DMS153 treated with DMSO at 0.1 percent for 48 hours (cell line): ENCODE measurements around the gene PKP4.
"Not testable (repeated sequence)": the region's sequence is repeated elsewhere in the genome, so short reads cannot be mapped to it uniquely, and the experiment has no call there.

Experiments used
- DNase-seq: peaks from one replicate; lab custom pipeline; 2025; ENCODE audit not compliant: unreplicated experiment; lab: John Stamatoyannopoulos, UW

PKP4 gene

DNA sequence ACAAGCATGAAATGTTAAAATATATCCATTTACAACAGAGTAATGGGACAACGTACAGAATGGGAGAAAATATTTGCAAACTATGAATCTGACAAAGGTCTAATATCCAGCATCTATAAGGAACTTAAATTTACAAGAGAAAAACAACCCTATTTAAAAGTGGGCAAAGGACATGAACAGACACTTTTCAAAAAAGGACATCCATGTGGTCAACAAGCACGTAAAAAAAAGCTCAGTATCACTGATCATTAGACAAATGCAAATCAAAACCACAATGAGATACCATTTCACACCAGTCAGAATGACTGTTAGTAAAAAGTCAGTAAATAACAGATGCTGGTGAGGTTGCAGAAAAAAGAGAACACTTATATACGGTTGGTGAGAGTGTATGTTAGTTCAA is 16.1 kb downstream of the PKP4 start:
- DNase-seq, result not testable (repeated sequence)

DNA sequence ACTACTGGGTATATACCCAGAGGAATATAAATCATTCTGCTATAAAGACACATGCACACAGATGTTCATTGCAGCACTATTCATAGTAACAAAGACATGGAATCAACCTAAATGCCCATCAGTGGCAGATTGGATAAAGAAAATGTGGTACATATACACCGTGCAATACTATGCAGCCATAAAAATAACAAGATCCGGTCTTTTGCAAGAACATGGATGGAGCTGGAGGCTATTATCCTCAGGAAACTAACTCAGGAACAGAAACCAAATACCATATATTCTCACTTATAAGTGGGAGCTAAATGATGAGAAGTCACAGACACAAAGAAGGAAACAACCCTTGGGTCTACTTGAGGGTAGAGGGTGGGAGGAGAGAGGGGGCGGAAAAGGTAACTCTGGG is 16.5 kb downstream of the PKP4 start:
- DNase-seq, result not testable (repeated sequence)

DNA sequence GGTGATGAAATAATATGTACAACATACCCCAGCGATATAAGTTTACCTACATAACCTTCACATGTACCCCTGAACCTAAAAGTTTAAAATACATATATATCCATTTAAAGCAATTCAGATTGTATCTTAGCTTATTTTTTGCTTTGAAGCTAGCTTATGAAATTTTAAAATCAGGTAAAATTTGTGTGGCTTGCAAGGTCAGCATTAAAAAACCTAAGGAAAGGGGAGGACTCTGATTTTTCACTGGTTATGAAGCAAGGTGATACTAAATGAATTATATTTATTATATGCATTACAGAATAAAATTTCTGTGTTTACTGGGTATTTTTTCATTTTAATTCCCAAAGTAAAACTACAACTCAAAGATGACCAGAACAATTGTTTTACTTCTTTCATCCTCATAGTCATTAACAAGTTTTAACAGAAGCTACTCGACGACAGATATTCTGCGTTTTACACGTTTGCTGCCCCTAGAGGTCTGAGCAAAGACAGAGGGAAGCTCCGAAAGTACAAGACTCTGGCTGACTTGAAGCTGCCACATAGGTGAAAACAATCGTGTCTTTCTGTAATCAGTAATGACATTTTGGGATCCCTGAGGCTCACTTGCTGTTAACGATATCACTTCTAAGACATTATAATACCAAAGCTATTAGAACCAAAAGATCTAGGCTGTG is 17.1 kb downstream of the PKP4 start:
- no peak for DNase-seq

DNA sequence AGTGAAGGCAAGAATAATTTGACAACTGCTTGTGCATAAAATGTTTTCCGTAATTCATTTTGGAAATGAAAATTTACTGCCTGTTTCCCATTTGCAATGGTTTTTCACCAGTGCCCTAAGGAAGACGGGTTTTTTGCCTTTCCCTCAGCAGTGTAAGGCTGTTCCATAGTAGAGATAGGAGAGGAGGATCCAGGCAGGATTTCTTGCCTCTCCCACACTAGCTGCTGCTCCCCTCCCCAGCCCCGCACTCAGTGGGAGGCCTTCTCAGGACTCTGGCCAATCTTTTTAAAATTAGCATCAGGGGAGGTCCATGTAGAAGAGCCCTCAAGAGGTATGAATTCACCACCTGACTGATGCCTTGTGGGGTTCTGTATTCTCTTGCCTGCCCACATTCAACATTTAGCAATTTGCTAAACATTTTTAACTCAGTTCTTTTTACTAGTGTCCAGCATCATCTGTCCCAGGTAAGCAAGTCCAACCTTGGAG is 17.8 kb downstream of the PKP4 start:
- DNase-seq, result not testable (repeated sequence)

DNA sequence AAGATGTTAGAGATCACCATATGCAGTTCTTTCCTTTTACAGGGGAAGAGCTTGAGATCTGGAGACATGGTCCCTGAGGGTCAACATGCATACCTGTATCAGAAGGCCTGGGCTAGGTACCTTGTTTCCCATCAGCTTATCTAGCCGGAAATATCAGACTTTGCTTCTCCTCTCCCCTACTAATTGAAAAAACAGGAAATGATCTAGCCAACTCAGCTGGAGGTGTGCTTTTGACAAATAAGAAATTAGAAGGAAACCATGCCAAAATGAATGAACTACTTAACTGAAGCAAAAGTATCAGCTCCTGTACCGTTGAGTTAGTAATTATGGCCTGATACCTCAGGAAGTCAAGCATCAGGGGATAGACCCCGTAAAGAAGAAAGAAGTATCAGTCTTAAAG is 20.4 kb downstream of the PKP4 start:
- DNase-seq, result no peak

DNA sequence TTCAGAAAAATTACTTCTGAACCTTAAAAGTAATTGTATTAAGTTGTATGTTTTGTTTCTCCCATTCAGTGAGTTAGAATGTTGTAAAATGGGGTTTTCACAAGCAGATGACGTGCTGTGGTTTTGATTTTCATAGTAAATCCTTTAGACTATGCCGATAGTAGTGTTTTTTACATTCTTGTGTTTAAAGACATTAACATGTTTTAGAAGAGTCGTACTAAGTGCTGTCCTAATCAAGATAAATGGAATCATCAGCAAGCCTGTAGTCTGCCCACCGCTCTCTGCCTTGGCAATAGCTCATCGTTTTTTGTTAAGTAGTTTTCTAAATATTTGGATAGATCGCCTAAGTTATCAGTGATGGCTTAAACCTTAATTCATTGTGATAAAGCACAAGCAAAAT is 21.5 kb downstream of the PKP4 start:
- DNase-seq, result no peak

DNA sequence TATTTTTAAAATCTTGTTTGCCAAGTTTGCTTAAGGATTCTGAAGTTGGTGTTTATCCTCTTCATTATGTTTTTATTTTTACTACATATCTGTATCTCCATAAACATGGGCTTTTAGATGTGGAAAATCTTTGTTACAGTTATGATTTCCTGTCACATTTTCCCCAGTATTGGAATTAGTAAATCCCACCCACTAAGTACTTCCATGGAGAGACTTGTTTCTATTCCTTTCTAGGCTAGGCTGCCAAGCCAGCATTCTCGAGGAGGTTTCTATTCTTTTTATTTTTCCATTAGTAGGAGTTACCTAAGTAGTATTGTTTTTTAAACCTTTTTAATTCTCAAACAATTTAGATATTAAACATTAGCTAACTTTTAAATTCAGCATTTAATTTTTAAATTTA is 22.1 kb downstream of the PKP4 start:
- no peak for DNase-seq

DNA sequence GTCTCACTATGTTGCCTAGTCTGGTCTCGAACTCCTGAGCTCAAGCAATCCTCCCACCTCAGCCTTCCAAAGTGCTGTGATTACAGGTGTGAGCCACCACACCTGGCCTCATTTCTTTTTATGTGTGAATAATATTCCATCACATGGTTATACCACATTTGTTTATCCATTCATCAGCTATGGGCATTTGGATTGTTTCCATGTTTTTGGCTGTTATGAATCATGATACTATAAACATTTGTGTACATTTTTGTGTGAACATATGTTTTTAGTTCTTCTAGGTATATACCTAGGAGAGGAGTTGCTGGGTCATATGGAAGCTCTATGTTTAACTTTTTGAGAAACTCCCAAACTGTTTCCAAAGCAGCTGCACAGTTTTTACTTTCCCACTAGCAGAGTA is 24.4 kb downstream of the PKP4 start:
- no peak for DNase-seq

DNA sequence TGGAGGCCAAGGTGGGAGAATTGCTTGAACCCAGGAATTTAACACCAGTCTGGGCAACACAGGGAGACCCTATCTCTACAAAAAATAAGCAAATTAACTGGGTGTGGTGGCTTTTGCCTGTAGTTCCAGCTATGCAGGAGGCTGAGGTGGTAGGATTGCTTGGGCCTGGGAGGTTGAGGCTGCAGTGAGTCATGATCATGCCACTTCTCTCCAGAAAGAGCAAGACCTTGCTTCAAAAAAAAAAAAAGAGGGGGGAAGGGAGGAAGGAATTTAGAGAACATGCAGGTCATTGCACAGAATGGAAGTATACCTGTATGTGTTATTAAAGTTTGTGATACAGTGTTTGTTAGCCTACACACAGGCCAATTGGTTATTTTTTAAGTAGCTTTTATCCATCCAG is 25.8 kb downstream of the PKP4 start:
- no peak for DNase-seq

DNA sequence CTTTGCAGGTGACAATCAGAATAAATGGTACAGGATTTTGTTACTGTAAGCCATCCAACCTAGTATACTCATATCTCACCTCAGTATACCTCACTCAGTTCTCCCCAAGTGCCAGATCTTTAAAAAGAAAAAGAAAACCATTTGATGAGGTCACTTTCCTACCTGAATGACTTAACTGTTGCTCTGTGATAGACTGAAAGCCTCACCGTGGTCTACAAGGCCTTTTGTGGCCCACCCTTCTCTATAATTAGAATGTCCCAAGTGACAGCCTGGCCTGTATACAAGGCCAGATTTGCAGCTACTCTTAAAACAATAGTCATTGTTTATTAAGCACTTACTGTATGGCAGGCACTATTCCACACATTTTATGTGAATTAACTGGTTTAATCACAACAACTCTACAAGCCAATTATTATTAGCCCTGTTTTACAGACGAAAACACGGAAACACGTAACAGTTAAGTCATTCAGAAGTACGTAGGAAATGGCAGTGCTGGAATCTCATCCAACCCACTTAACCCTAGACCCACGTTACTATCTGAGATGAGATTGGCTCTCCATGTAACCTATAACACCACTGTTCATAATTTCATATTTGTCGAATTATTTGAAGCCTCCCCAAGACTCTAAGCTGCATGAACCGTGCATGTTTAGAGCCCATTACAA is 28.3 kb downstream of the PKP4 start:
- no peak for DNase-seq

DNA sequence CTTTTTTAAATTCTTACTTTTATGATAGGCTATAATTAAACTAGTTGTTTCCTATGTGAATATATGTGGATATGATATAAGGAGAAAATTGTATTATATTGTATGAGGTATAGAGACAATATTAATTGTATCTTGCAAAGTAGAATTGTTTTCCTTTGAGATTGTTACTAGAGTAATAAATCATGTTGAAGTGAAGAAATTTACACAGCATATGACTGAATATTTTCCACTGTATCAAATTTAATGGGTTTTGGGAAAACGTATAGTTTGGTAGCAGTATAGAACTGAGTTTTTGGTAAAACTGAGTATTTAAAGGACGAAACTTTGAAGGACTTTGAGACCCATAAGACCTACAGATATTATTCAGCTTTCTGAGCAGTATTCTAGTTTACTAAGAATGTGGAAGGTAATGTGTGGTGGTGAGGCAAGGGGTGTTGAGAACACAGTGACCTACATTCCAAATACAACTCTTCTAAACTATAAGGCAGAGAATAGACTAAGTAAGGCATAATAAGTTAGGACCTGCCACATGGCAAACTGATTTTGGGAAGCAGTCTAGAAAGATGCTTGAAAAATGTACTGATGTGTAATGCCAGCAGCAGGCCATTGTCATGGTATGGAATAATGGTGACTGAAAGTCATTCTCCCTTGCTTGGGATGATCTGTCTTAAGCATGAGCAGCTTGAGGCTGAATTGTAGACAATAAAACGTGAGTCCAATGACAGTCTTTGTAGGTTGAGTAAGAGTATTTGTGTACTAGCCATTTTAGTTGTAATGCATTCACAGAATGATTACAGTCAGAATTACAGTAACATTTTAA is 29.6 kb downstream of the PKP4 start:
- DNase-seq, result no peak

DNA sequence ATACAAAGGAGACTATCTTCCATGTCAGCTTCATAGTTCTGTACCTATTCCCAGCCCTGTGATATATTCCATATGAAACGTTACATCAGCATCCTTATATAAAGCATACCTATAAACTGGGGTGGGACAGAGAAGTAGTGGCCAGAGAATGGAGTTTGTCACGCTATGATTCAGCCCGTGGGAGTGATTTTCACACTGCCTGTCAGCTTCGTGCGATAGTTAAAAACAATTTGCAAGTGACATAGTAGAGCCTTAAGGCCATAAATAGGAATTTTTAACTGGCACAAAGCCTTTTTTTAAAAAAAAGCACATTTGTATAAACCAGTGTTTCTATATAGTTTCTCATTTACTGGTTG is 30.2 kb downstream of the PKP4 start:
- no peak for DNase-seq

DNA sequence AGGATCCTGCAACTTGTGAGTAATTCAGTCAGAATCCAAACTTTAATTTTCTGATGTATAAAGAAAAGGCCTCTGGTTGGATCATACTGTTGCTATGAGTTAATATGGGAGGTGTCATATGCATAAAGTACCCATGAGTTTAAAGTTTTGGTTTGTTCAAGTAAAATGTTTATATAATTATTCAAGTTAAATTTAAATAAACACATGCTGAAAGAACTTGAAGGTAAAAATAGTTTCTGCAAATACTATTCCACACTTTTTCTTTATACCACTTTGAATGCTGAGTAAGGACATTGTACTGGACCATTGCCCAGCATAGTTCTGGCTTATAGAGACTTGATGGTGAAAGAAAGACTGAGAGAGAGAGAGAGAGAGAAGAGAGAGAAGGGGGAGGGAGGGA is 30.7 kb downstream of the PKP4 start:
- no peak for DNase-seq

DNA sequence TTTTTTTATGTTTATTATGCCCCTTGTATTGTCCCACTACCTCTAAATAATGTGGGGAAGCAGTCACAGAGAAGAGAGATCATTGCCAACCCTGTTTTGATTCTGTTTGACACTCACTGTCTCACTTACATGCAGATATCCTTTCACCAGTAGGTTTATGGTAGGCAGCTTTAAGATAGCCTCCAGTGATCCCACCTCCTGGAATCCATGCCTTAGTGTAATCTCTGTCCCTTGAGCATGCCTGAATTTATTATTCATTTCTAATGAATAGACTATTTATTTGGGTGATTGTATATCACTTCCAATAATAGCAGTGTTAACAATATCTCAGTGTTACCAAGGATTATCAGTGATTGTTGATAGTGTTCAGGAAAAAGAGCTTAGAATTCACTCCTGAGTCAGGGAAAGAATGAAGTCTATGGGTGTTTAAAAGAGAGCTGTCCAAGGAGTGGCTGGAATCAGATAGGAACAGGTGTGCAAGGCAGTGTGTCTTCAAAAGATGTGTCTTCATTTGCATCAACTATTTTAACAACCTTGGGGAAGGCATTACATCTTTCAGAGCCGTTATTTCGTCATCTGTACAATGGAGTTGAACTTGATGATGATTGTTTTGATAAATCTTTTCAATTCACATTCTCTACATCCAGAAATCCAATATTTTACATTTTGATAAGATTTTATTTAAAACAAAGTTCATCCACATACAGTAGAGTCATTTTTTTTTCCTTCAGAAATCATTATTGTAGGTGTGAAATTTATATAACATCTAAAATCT is 31.9 kb downstream of the PKP4 start:
- DNase-seq, result no peak

DNA sequence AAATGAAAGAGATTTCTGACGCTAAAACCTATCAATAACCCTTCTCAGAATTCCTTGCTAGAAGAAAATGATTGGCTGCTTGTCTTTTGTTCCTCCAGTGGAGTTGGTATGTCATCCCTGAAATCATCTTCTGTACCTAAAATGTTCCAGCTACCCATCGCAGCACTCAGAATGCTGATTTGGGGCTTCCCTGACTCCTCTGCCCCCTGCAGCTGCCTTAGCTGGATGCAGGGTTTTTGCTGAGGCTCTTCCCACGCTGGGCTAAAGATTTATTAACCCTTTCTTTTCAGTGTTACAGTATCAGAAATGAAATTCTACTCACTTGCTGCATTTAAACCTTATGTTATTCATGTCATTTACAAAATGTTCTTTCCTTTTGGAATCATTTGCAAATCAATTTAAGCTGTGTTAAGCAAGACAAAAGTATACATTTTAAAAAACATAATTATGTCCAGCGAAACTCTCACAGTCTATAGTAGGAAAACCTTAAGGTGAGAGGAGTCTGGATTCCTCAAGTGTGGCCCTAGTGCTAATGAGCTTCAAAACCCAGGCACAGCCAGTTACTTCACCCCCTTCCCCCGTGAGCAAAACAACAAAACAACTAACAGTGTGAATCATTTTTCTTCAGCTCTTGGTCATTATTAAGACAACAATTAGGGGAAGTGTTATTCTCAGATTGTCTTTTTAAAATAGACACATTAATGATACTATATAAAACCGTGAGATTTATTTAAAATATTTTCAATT is 32.8 kb downstream of the PKP4 start:
- no peak for DNase-seq

DNA sequence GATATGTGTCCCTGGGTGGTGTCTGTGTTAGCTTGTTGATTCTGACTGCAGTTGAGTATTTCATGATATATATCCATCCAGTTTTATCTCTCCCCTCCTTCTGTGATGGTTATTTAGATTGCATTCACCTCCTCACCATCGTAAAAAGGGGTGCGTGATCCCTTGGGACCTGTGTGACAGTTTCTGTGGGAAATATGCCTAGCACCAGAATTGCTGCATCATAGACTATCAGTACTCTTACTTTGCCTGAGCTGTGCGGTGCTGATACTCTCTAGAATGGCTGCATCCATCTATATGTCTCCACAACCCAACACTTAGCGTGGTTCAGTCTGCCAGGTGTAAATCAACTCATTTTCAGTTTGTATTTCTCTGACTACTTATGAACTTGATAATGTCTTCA is 34.3 kb downstream of the PKP4 start:
- no peak for DNase-seq

DNA sequence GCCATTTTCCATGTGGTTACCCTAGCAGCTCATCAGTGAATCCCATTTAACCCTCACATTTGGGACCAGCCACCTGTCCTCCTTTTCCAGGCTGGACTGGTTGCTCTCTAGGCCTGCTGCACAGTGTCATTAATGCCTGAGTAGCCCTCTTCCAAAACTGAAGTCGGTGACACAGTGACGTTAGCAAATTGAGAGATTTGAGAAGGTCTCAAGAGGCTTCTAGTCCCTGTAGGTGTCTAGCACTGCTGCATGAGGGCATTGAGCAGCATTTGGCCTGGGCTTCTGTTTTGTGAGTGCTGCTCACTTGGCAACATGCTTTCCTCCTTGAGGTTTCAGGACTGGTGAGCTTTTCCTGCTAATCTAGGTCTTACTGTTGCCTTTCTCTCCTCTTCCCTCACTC is 36.7 kb downstream of the PKP4 start:
- no peak for DNase-seq

DNA sequence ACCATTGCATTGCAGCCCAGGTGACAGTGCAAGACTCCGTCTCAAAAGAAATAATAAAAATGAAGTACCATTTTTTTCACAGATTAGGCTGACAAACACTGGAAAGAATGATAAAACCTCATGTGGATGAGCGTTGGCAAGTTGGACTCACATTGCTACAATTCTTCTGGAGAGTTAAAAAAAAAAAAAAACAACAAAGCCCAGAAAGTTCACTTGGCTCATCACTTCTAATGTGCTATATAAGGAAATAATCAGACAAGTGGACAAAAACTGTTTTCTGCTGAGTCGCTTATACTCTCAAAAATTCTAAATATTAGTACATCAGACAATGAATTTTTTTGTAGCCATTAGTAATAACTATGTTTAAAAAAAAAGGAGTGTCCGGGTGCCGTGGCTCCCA is 38.4 kb downstream of the PKP4 start:
- no peak for DNase-seq

DNA sequence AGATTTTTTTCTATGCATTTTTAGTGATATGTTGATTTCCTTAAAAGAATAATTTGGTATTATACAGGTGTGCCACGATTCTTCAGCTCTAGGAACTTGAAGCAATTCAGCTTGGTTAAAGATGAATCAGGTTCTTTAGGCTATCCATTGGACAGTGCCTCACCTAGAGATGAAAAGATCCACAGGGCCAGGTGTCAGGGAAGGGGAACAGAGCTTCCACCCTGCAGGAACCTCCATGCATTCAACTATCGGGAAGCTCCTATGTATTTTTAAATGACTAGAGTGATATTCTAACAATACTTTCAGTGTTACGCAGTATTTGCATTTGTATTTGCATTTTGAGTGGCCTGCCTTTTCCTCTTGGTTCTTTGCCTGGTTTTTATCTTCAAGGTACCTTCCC is 40.2 kb downstream of the PKP4 start:
- DNase-seq, result no peak

DNA sequence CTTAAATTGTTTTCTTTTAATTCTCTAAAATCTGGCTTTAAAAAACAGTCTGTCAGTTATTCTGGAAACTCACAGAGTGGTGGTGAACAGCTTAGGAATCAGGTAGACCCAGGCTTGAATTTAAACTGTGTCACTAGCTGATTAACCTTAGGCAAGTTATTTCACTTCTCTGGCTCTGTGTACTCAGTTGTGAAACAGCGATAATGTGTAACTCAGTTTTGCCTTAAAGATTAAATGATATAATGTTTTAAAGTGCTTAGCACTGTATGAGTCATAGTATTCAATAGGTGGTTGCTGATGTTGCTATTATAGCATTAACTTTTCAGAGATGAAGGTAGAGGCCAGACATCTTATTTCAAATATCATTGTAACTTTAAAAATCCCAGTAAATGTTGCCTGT is 40.7 kb downstream of the PKP4 start:
- DNase-seq, result no peak
